Caco-2 (cell line): ENCODE results near the gene OSBPL8. TPM values are rescaled to one million over a fixed set of nuclear protein-coding genes. Genes with fewer than 3 reads are reported as not detected.
"Not testable (repeated sequence)": the region's sequence is repeated elsewhere in the genome, so short reads cannot be mapped to it uniquely, and the experiment has no call there.

Experiments
- BruUV-seq: library from RNA; stranded (reverse); fragments of 400-500 nt; replicated peaks from 2 replicates; lab custom pipeline; 2021; lab: Mats Ljungman, UMichigan
- CTCF ChIA-PET: fragments of 300-600 bp; sonication (Branson Sonifier 250); formaldehyde crosslinking; loops from one replicate; lab custom pipeline; 2022; ENCODE audit warnings: antibody characterized with exemption; lab: Charles Lee
- POLR2A ChIA-PET: fragments of 300-600 bp; sonication (Branson Sonifier 250); formaldehyde crosslinking; loops from one replicate; lab custom pipeline; 2022; ENCODE audit warnings: antibody characterized with exemption; lab: Charles Lee
- DNase-seq, 2 experiments: peaks; one replicate each; pipeline versions ENCODE4 v3.0.0 to v3.0.0-alpha.2; 2020 to 2022
- H3K27me3 ChIP-seq: replicated peaks from 2 replicates; pipeline ENCODE4 v1.6.0; 2011; ENCODE audit warnings: low read length; ENCODE audit not compliant: control insufficient read depth, insufficient read depth
- H3K36me3 ChIP-seq: 2 replicates; pipeline ENCODE4 v1.5.1; 2011; ENCODE audit warnings: low read length; ENCODE audit not compliant: control insufficient read depth, insufficient read depth
- H3K4me1 ChIP-seq: fragments of 250-450 bp; sonication (Bioruptor Pico); 2 replicates; pipeline ENCODE4 v1.5.1; 2020; ENCODE audit warnings: mild to moderate bottlenecking
- H3K4me3 ChIP-seq: 2 replicates; pipeline ENCODE4 v1.5.1; 2011; ENCODE audit warnings: low read depth, mild to moderate bottlenecking, control low read depth, low read length
- H3K9me3 ChIP-seq: fragments of 250-450 bp; sonication (Bioruptor Pico); 2 replicates; pipeline ENCODE4 v1.5.1; 2020; ENCODE audit warnings: mild to moderate bottlenecking, moderate library complexity
- H3K27ac Mint-ChIP-seq: one replicate; pipeline ENCODE4 v1.8.0; 2022; ENCODE audit warnings: mixed read lengths; ENCODE audit not compliant: unreplicated experiment
- H3K27me3 Mint-ChIP-seq: one replicate; pipeline ENCODE4 v1.8.0; 2022; ENCODE audit warnings: mixed read lengths; ENCODE audit not compliant: insufficient read depth, unreplicated experiment
- H3K36me3 Mint-ChIP-seq: one replicate; pipeline ENCODE4 v1.8.0; 2022; ENCODE audit warnings: mild to moderate bottlenecking, mixed read lengths; ENCODE audit not compliant: insufficient read depth, unreplicated experiment
- H3K4me1 Mint-ChIP-seq: one replicate; pipeline ENCODE4 v1.8.0; 2022; ENCODE audit warnings: low read depth, mixed read lengths; ENCODE audit not compliant: unreplicated experiment
- H3K4me3 Mint-ChIP-seq: one replicate; pipeline ENCODE4 v1.8.0; 2022; ENCODE audit warnings: mild to moderate bottlenecking, moderate library complexity, mixed read lengths; ENCODE audit not compliant: unreplicated experiment
- H3K9me3 Mint-ChIP-seq: one replicate; pipeline ENCODE4 v1.8.0; 2022; ENCODE audit warnings: mixed read lengths; ENCODE audit not compliant: unreplicated experiment
- CTCF ChIP-seq, 2 experiments: fragments of 200-600 bp in 1 of 2; IDR thresholded peaks; 1 replicate in 1 of 2; 2 replicates in 1 of 2; pipeline versions ENCODE4 v1.5.1 to v1.8.0; 2011 to 2022; ENCODE audit warnings: antibody characterized with exemption in 1 of 2, control low read depth in 1 of 2, inconsistent platforms in 1 of 2, low read depth in 1 of 2, low read length in 1 of 2, mild to moderate bottlenecking in 1 of 2, moderate library complexity in 1 of 2; ENCODE audit not compliant: insufficient read depth in 1 of 2, severe bottlenecking in 1 of 2, unreplicated experiment in 1 of 2
- intact Hi-C: fragments of 100-400 bp; cut with micrococcal nuclease; formaldehyde crosslinking; loops from one replicate; pipeline ENCODE4 v1.10.0; 2022; ENCODE audit not compliant: unreplicated experiment
- total RNA-seq: library from RNA; stranded (reverse); gene quantifications from 2 replicates; pipeline ENCODE4 v1.2.3, GENCODE V29; 2022

The OSBPL8 gene
- total RNA-seq, 1 experiment from 2014 or later = 50.0 TPM

GRCh38 chr12:76384560-76384959, 175.0 kb downstream of the OSBPL8 start:
- H3K9me3 ChIP-seq = no peaks in the 10 kb centered on the region
- no peak for DNase-seq
- no peak overlapping the region for H3K4me3 ChIP-seq
- no peaks in the 10 kb centered on the region for H3K4me1 ChIP-seq
- no peaks in the 10 kb centered on the region for H3K36me3 ChIP-seq
- TF ChIP-seq CTCF (IDR thresholded peaks at IDR 0.05; ENCODE audit: insufficient read depth in 1 of 2, low read depth in 1 of 2, low read length in 1 of 2, severe bottlenecking in 1 of 2, unreplicated experiment in 1 of 2) = no peak
- POLR2A ChIA-PET = no interaction called here
- Mint-ChIP-seq H3K4me3 (no peak overlapping the region), H3K4me1 (no peaks in the 10 kb centered on the region), H3K36me3 (peaks cover 22% of the 10 kb centered on the region), H3K9me3 (no peaks in the 10 kb centered on the region), H3K27me3 (no peaks in the 10 kb centered on the region), H3K27ac (no peak overlapping the region)
- intact Hi-C loops = no loop called here
- no peaks in the 10 kb centered on the region for H3K27me3 ChIP-seq
- BruUV-seq = no TSS peak
- CTCF ChIA-PET = no interaction called here

- no TSS peak for BruUV-seq
- Mint-ChIP-seq H3K9me3 (no peaks in the 10 kb centered on the region), H3K36me3 (peaks cover 22% of the 10 kb centered on the region), H3K4me1 (no peaks in the 10 kb centered on the region), H3K27ac (no peak overlapping the region), H3K4me3 (no peak overlapping the region), H3K27me3 (no peaks in the 10 kb centered on the region)
- Histone ChIP-seq H3K4me3 (no peak overlapping the region), H3K9me3 (no peaks in the 10 kb centered on the region), H3K4me1 (no peaks in the 10 kb centered on the region), H3K36me3 (no peaks in the 10 kb centered on the region), H3K27me3 (no peaks in the 10 kb centered on the region)
- ChIA-PET CTCF (no interaction called here), POLR2A (no interaction called here)
- no peak for TF ChIP-seq CTCF (IDR thresholded peaks at IDR 0.05; ENCODE audit: insufficient read depth in 1 of 2, low read depth in 1 of 2, low read length in 1 of 2, severe bottlenecking in 1 of 2, unreplicated experiment in 1 of 2)
- DNase-seq = no peak
- intact Hi-C loops = no loop called here
Measured at GRCh38 chr12:76383988-76384387, 175.6 kb downstream of the OSBPL8 start.

GRCh38 chr12:76379261-76379660, 180.3 kb downstream of the OSBPL8 start:
- no peak for TF ChIP-seq CTCF (IDR thresholded peaks at IDR 0.05; ENCODE audit: insufficient read depth in 1 of 2, low read depth in 1 of 2, low read length in 1 of 2, severe bottlenecking in 1 of 2, unreplicated experiment in 1 of 2)
- Mint-ChIP-seq H3K9me3 (no peaks in the 10 kb centered on the region), H3K4me1 (no peaks in the 10 kb centered on the region), H3K36me3 (peaks cover 8% of the 10 kb centered on the region), H3K4me3 (no peak overlapping the region), H3K27me3 (no peaks in the 10 kb centered on the region), H3K27ac (no peak overlapping the region)
- intact Hi-C loops = no loop called here
- POLR2A ChIA-PET = no interaction called here
- CTCF ChIA-PET = no interaction called here
- no peaks in the 10 kb centered on the region for H3K27me3 ChIP-seq
- H3K4me3 ChIP-seq = no peak overlapping the region
- no TSS peak for BruUV-seq
- no peaks in the 10 kb centered on the region for H3K9me3 ChIP-seq
- no peaks in the 10 kb centered on the region for H3K36me3 ChIP-seq
- H3K4me1 ChIP-seq = no peaks in the 10 kb centered on the region
- no peak for DNase-seq

- POLR2A ChIA-PET, H3K36me3 ChIP-seq, H3K36me3 Mint-ChIP-seq, H3K4me1 ChIP-seq, H3K27me3 ChIP-seq, H3K9me3 Mint-ChIP-seq, intact Hi-C loops, H3K4me3 ChIP-seq, H3K4me3 Mint-ChIP-seq, BruUV-seq, H3K4me1 Mint-ChIP-seq, H3K9me3 ChIP-seq, CTCF ChIA-PET, DNase-seq, H3K27me3 Mint-ChIP-seq, H3K27ac Mint-ChIP-seq: not testable (repeated sequence)
Measured at GRCh38 chr12:76376876-76377275, 182.7 kb downstream of the OSBPL8 start.
